OCI-LY1 (cell line): ENCODE results near the gene TMEM220.

ENCODE experiments used
- H2AFZ ChIP-seq: fragments of 200-600 bp; sonication (generic), shearing (Covaris generic); 2 replicates; pipeline ENCODE4 v1.6.0; 2014; ENCODE audit warnings: antibody characterized with exemption, mild to moderate bottlenecking, low read length
- H3F3A ChIP-seq: fragments of 200-600 bp; sonication (generic), shearing (Covaris generic); 2 replicates; pipeline ENCODE4 v1.6.0; 2014; ENCODE audit warnings: mild to moderate bottlenecking, antibody characterized with exemption, low read length, moderate library complexity; ENCODE audit not compliant: insufficient read depth
- H3K27ac ChIP-seq: fragments of 200-600 bp; sonication (generic); 2 replicates; pipeline ENCODE4 v1.5.1; 2014; ENCODE audit warnings: low read length, mixed run types, mild to moderate bottlenecking, low read depth; ENCODE audit not compliant: poor library complexity, severe bottlenecking
- H3K27me3 ChIP-seq: fragments of 200-600 bp; sonication (generic); 2 replicates; pipeline ENCODE4 v1.6.0; 2014; ENCODE audit warnings: antibody characterized with exemption, mild to moderate bottlenecking, low read length, moderate library complexity; ENCODE audit not compliant: insufficient read depth
- H3K36me3 ChIP-seq: fragments of 200-600 bp; sonication (generic); 2 replicates; pipeline ENCODE4 v1.6.1; 2014; ENCODE audit warnings: mild to moderate bottlenecking, antibody characterized with exemption, low read length, moderate library complexity, mixed read lengths; ENCODE audit not compliant: insufficient read depth
- H3K4me1 ChIP-seq: fragments of 200-600 bp; sonication (generic); 2 replicates; pipeline ENCODE4 v1.5.1; 2014; ENCODE audit warnings: mild to moderate bottlenecking, low read length, moderate library complexity; ENCODE audit not compliant: insufficient read depth, severe bottlenecking
- H3K4me2 ChIP-seq: fragments of 200-600 bp; sonication (generic), shearing (Covaris generic); 2 replicates; pipeline ENCODE4 v1.6.1; 2014; ENCODE audit warnings: low read length
- H3K4me3 ChIP-seq: fragments of 200-600 bp; sonication (generic); 2 replicates; pipeline ENCODE4 v1.5.1; 2014; ENCODE audit warnings: low read length, low read depth, mild to moderate bottlenecking, mixed read lengths; ENCODE audit not compliant: poor library complexity, severe bottlenecking
- H3K79me2 ChIP-seq: fragments of 200-600 bp; shearing (Covaris generic); 2 replicates; pipeline ENCODE4 v1.6.1; 2016; ENCODE audit warnings: mixed run types, low read length, mixed read lengths; ENCODE audit not compliant: insufficient read depth
- H3K9ac ChIP-seq: fragments of 200-600 bp; sonication (generic), shearing (Covaris generic); 2 replicates; pipeline ENCODE4 v1.6.1; 2014; ENCODE audit warnings: mild to moderate bottlenecking, low read length, mixed read lengths
- H3K9me2 ChIP-seq: fragments of 200-600 bp; sonication (generic), shearing (Covaris generic); 2 replicates; pipeline ENCODE4 v1.6.1; 2014; ENCODE audit warnings: low read depth, mild to moderate bottlenecking, low read length, mixed read lengths
- H3K9me3 ChIP-seq: fragments of 200-600 bp; shearing (Covaris generic); 2 replicates; pipeline ENCODE4 v1.6.1; 2014; ENCODE audit warnings: low read length, mixed read lengths
- H4K20me1 ChIP-seq: fragments of 200-600 bp; sonication (generic), shearing (Covaris generic); 2 replicates; pipeline ENCODE4 v1.6.0; 2016; ENCODE audit warnings: mild to moderate bottlenecking, low read length; ENCODE audit not compliant: insufficient read depth
- CTCF ChIP-seq: fragments of 200-600 bp; sonication (generic), shearing (Covaris generic); IDR thresholded peaks from 2 replicates; pipeline ENCODE4 v1.5.1; 2017; ENCODE audit warnings: mild to moderate bottlenecking, antibody characterized with exemption, low read length, moderate library complexity, mixed read lengths
- EZH2 ChIP-seq: fragments of 200-600 bp; sonication (generic), shearing (Covaris generic); IDR thresholded peaks from 2 replicates; pipeline ENCODE4 v1.8.0; 2017; ENCODE audit warnings: borderline replicate concordance, mixed run types, mild to moderate bottlenecking, antibody characterized with exemption, low read length, moderate library complexity, mixed read lengths

The TMEM220 gene

GRCh38 chr17:10738521-10739258 lies 8.9 kb upstream of the TMEM220 start:
- Histone ChIP-seq H2AFZ (no peak overlapping the region), H3K4me3 (no peak overlapping the region), H3K79me2 (no peaks in the 10 kb centered on the region), H3K4me1 (no peaks in the 10 kb centered on the region), H3K9ac (no peak overlapping the region), H3K9me2 (no peaks in the 10 kb centered on the region), H3F3A (no peaks in the 10 kb centered on the region), H3K27ac (no peak overlapping the region), H3K9me3 (no peaks in the 10 kb centered on the region), H4K20me1 (no peaks in the 10 kb centered on the region), H3K4me2 (no peak overlapping the region), H3K27me3 (no peaks in the 10 kb centered on the region; the same call in 1 of the 2 replicates), H3K36me3 (no peaks in the 10 kb centered on the region)
- TF ChIP-seq EZH2 (no peak), CTCF (no peak)

GRCh38 chr17:10737736-10738135 lies 7.9 kb upstream of the TMEM220 start:
- Histone ChIP-seq H3K4me2 (no peak overlapping the region), H3K9ac (no peak overlapping the region)
- no peak for TF ChIP-seq EZH2
- TF ChIP-seq CTCF: no peak

GRCh38 chr17:10737168-10737622 lies 7.4 kb upstream of the TMEM220 start:
- H3K4me3 ChIP-seq: no peak overlapping the region
- no peaks in the 10 kb centered on the region for H3K79me2 ChIP-seq
- no peaks in the 10 kb centered on the region for H3F3A ChIP-seq
- no peak overlapping the region for H3K9ac ChIP-seq
- H3K27ac ChIP-seq: no peak overlapping the region
- H3K36me3 ChIP-seq: no peaks in the 10 kb centered on the region
- TF ChIP-seq EZH2: no peak
- TF ChIP-seq CTCF: peak; percentile 53
- no peak overlapping the region for H3K4me2 ChIP-seq
- H3K27me3 ChIP-seq: no peaks in the 10 kb centered on the region; the same call in 1 of the 2 replicates
- H2AFZ ChIP-seq: no peak overlapping the region
- no peaks in the 10 kb centered on the region for H4K20me1 ChIP-seq
- H3K9me2 ChIP-seq: no peaks in the 10 kb centered on the region
- H3K9me3 ChIP-seq: no peaks in the 10 kb centered on the region
- no peaks in the 10 kb centered on the region for H3K4me1 ChIP-seq

More at GRCh38 chr17:10737736-10738135, 7.9 kb upstream of the TMEM220 start:
- H3K27me3 ChIP-seq: no peaks in the 10 kb centered on the region; the same call in 1 of the 2 replicates
- no peak overlapping the region for H3K4me3 ChIP-seq
- H4K20me1 ChIP-seq: no peaks in the 10 kb centered on the region
- H3K79me2 ChIP-seq: no peaks in the 10 kb centered on the region
- H3K4me1 ChIP-seq: no peaks in the 10 kb centered on the region
- no peak overlapping the region for H2AFZ ChIP-seq
- H3K36me3 ChIP-seq: no peaks in the 10 kb centered on the region
- H3K27ac ChIP-seq: no peak overlapping the region
- no peaks in the 10 kb centered on the region for H3K9me3 ChIP-seq
- no peaks in the 10 kb centered on the region for H3F3A ChIP-seq
- no peaks in the 10 kb centered on the region for H3K9me2 ChIP-seq
